GM19324 (cell line): ENCODE measurements around the gene DDX23.

Experiments used
- ATAC-seq: cut with Tn5 transposase; IDR thresholded peaks from one replicate; pipeline ENCODE4 v1.9.1; 2021; ENCODE audit warnings: mild to moderate bottlenecking, moderate library complexity; ENCODE audit not compliant: unreplicated experiment, low FRiP score

Gene DDX23

DNA sequence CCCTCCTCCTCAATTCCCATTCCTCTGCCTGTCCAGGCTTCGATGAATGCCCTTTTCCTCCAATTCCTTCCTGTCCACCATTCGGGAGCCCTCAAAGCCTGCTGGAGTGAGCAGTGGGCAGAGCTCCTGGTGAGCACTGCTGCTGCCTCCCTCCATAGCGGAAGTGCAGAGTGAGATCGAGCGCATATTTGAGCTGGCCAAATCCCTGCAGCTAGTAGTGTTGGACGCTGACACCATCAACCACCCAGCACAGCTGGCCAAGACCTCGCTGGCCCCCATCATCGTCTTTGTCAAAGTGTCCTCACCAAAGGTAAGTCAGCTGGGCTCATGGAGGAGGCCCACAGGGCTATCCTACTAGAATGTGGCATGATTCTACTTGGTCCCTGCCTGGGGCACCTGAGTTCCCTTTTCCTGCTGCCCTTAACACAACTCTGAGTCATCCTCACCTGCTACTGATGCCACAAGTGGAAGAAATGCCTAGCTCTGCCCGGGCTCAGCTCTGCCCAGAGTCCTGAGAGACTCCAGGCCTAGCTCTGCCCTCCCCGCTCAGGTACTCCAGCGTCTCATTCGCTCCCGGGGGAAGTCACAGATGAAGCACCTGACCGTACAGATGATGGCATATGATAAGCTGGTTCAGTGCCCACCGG lies 25.6 kb downstream of the DDX23 start:
- ATAC-seq = no peak

DNA sequence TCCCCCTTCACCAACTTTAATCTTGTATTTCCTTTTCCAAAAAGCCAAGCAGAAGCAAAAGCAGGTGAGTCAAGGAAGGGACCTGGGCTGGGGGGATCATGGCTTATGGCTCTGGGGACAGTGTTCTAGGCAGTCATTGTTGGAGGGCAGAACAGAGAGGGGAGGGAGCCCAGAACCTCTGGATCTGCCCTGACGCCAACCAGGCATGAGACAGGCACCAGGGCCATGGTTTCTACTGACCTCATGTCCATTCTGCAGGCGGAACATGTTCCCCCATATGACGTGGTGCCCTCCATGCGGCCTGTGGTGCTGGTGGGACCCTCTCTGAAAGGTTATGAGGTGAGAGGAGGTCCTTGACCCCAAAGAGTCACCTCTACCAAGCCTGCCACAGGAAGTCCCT lies 27.1 kb downstream of the DDX23 start:
- no peak for ATAC-seq

DNA sequence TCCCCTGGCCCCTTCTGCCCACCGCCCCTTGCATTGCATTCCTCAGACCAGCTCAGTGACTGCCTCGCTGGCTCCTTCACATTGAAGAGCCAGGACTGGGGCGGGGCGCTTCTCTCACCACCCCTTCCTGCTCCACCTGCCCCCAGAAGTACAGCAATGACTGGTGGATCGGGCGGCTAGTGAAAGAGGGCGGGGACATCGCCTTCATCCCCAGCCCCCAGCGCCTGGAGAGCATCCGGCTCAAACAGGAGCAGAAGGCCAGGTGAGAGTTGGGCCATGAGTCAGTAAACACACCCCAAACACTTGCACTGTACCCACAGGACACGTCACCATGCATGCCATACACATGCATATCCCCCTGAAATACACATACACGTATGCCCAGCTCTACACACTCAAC lies 27.9 kb downstream of the DDX23 start:
- no peak for ATAC-seq

DNA sequence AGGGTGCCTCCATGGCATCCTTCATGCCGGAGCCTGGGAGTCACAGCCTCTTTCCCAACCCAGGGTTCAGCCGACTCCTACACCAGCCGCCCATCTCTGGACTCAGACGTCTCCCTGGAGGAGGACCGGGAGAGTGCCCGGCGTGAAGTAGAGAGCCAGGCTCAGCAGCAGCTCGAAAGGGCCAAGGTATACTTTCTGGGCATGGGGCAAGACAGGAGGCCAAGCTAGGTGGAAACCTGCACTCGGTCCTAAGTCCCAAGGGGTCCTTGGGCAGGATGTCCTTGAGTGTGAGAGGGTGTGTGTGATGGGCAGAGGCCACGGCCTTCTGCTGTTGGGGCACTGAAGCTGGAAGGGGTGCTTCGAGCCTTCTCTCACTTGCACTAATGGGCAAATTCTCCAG lies 28.7 kb downstream of the DDX23 start:
- ATAC-seq = no peak

DNA sequence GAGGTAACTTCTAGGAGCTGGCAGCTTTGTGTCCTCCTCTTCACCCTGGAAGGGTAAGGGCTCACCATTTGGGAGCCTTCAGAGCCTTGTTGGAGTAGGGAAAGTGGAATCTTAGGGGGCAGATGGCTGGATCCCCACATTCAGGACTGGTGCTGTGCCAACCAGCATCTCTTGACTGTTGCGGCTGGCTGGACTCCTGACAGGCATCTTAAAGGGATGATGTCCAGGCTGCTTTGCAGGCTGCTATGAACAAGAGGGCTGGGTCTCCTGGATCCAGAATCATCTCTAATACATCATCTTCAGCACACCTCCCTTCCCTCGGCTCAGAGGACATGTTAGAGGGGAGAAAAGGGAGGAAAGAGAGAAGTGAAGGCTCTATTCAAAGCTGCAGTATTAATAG lies 29.3 kb downstream of the DDX23 start:
- no peak for ATAC-seq

DNA sequence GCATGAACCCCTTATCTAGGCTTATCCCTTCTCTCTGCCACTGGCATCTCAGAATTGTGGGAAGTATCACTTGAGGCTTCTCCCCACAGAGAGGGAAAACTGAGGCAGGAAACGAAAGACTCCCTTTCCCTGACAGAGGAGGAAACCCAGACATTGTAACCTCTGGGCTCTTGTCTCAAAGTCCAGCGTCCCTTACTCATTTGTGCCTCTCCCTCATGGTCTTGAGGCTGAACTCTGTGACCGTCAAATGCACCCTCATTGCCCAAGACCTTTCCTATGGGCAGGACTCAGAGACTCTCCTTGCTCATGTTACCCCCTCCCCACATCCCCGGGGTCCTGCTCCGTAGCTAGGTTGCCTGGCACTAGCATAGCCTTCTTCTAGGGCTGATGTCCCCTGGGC lies 29.8 kb downstream of the DDX23 start:
- no peak for ATAC-seq

DNA sequence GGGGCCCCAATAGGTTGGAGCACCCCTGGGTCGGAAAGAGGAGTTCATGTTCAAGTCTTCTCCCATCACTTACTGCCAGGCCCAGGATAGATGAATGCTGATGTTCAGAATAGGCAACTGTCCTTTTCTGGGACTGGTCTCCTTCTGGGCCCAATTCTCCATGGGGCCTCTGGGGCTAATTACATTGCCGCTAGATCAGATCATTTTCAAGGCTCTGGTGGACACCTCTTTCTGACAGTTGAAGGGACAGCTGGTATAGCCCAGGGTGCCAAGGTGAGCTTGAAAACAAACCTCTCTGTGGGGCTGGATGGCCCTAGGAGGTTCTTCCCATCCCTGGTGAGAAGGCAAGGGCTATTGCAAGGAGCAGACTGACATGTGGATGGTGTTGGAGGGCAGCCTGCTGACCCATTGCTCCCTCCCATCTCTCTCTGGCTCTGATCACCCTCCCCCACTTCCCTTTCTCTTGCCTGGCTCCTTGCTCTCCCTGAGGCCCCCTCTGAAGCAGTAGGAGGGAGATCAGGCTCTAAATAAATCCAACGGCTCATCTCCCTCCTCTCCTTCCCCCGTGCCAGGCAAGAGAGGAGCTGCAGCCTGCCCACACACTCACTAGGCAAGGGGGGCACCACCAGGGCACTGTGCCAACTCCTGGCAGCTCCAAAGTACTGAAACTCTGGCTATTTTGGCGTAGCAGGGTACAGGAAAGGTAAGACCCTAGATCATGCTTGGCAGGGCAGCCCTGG lies 31.8 kb downstream of the DDX23 start:
- no peak for ATAC-seq

DNA sequence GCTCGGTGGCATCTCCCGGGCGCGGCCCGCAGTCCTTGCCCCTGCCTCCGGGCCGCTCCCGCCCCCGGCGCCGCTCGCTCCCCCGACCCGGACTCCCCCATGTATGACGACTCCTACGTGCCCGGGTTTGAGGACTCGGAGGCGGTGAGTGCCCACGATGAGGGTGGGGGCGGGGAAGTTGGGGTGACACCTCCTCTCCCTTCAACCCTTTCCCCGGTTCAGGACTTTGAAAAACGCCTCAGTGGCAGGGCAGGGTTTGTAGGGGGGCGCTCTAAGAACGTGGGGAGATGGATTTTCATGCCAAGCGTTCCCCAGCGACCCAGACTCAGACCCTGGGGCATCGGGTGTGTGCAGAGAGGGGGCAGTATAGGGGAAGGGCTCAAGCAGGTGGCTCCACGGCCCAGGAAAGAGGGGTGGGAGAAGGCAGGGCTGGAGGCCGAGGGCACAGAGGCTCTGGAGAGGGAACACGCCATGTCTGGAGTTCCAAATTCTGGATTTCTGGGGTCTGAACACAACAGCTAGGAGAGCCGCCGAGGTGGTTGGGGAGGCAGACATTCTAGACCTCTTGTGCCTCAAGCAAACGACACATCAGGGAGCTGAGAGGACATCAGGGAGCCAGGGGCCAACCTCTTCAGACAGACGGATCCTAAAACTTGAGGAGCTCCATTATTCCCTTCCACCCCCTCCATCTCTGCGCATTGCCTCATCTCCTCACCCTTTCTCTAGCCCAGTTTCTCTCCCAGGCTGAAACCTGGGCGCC lies 33.0 kb downstream of the DDX23 start:
- ATAC-seq = no peak

DNA sequence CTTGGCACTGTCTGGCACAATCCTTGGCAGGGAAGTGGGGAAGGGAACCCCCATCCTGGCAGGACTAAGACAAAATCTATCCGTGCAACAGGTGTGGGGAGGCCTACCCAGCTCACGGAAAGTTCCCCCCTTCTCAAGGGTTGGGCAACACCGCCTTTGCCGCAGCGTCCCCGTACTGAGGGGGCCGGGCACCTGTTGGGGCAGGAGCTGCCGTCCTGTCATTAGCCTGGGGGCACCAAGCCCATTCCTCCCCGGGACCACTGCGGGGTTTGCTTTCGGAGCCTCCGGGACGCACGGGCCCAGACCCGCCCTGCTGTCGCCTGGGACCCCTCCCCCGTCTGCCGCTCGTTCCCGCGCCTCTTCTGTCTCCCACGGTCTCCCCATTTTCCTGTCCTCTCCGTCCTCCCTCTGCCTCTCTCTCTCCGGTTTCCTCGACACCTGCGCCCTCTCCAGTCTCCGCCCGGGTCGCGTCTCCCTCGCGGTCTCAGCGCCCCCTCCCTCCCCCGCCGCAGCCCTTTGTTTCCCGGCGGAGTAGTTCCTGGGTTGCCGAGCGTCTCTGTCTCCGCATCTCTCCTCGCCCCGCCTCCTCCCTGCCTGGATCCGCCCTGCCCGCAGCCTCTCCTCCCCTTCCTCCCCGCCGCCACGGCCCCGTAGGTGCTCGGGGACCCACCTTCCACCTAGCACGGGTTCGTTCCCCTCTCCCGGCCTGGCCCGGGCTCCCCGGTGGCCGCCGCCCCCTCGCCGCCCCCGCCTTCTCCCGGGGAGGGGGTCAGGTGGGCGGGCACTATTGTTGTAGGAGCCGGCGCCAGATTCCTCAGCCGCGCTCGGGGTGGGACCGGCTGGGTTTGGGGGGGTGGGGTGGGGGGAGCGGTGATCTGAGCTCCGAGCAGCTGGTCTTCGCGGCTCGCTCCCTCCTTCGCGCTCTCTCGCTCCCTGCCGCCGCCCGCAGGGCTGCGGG lies 33.8 kb downstream of the DDX23 start, which contains the start of gene CACNB3:
TSS of gene CACNB3 (plus strand) at position 624 of the 958 bp plus-strand sequence. CDS start 434 bp downstream, outside the sequence.
- no peak for ATAC-seq

DNA sequence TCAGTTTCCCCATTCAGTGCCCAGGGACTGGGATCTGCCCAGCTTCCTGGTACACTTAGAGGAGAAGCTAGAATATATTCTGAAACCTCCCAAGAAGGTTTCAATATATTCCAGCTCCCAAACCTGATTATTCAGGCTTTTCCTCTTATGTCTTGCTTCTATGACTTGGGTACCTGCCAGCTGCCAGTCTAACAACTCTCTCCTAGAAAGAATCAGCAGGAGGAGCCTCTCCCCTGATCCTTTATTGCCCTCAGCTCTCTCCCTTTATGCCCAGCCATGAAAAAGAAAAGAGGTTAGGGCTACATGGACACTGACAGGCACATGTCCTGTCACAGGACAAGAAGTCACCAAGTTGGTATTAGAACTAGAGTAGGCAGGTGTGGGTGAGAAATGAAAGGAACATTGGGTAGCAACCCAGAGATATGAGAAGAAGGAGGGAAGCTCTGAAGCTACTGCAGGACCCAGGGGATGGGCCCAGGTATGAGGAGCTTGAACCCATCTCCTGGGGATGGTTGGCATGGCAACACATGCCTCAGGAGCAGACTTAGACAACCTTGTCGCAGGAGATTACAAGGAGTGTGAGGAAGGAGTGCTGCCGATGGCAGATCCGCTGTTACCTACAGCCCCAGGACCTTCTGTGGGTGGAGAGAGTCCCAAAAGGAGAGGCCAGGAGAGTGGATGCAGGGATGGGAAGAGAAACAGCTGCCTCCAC lies 35.7 kb downstream of the DDX23 start:
- no peak for ATAC-seq

DNA sequence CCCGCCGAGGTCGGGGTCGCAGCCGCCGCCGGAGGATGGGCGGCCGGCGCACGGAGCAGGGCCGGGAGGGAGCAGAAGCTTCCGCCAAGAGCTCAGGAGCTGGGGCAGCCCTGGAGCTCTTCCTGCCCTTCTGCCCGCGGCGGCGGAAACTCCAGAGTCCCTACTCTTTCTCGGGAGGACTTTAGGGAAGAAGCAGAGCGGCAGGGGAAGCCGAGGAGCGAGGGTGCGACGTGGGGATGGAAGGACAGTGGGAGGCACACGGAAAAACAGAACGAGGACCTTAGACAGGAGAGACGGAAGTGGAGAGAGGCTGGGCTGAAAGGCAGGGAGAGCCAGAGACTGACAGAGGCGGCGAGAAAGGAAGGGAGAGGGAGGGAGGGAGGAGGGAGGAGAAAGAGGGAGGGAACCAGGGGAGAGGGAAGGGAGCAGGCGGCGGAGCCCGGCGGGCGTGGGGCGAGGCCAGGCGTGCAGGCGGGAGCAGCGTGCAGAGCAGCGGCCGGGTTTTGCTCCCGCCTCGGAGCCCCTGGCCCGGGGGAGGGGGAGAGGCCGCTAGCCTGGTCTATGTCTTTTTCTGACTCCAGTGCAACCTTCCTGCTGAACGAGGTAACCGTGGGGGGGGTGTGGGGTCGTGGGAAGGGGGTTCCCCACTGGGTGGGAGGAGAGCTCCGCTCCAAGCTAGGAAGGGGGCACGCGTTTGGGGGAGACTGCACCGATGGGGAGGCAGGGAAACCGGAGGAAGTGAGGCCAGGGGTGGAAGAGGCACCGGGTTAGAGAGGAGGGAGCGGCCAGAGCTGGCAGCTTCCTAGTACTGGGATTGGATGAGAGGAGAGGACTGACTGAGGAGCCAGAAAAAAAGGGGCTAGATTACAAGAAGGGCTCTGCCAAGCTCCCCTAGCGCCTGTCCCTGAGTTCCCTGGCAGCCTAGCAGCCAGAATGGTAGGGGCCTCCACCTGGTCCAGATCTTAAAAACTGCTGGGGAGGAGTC lies 36.5 kb downstream of the DDX23 start:
- ATAC-seq = peak; percentile 31

DNA sequence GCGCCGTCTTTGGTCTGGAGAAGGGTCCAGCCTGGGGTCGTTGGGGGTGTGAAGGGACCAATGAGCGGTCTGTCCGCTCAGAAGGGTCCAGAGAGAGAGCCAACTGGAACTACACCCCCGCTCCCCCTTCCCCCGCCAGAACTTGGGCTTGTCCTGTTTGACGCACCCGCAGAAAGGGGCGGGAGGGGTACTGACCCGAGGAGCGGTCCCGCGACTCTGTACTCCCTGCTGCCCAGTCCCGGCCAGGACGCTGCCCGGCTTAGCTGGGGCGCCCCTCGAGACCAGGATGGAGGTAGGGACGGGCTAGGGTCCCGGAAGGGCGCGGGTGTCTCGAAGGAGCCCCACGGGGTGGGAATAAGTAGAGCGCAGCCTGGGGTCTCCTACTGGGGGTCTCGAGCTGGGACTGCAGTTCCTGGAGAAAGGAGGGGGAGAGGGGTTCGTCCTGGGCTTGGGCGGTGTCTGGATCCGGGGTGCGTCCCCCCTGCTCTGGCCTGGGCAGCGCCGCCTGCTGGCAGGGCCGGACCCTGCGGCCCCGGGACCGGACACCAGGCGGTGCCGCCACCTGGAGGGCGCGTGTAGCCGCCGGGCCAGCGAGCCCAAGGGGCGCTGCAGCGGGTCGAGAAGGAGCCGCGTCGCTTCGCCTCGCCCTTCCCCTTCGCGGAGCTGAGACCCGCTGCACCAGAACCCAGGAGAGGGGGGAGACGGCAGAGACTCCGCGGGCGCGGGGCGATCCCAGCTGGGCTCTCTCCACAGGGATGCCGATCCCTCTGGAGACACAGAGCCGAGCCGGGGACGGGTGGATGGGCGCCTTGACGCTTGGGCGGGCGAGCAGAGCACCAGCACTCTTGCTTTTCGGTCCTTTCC lies 37.5 kb downstream of the DDX23 start:
- peak; percentile 75 for ATAC-seq

DNA sequence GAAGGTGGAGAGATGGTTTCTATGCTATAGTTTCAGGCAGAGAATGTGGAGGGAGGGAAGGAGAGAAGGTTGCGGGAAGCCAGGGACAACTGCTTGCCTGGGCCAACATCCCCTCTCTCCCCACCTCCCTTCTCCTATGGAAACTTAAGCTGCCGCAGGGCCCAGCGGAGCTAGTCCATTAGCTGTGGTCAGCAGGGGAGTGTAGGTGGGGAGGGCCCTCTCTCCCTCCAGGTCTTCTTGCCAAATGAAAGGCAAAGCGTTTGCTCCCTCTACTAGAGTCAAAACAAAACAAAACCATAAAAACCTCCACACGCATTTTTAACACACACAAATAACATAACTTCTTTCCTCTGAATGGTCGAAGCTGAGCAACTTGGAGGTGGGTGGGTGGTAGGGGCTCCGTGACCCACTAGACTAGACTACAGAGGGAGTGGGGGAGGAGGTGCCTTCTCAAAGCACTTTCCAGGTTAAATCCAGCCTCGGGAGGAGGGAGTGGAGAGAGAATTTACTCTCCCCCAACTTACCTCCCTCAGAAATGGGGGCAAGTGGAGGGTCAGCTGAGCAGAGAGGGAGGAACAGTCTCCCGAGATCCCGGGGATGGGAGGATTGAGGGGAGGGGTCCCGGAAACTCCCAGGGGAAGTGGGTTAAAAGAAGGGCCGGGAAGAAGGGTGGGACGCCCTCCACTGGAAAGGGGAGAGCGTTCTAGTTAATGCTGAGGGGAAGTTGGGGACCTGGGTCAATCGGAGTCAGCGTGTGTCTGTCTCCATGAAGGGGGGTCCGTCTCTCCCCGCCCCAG lies 38.3 kb downstream of the DDX23 start:
- ATAC-seq = no peak

DNA sequence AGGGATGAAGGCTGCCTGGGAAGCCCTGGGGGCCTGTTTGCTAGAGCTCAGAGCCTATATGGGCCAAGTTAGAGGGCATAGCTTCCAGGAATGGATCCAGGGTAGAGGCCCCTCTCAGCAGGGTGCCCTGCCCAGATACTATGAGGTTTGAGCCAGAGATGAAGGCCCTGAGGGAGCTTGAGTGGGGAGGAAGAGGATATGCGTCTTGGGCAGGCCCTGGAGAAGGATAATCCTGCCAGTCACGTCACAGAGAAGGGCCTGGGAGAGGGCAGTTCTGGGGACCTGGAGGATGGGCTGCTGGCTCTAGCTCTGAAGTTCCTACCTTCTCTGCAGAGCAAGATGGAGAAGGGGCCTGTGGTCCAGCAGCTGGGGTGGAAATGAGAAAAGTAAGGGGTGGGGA lies 39.6 kb downstream of the DDX23 start:
- no peak for ATAC-seq

DNA sequence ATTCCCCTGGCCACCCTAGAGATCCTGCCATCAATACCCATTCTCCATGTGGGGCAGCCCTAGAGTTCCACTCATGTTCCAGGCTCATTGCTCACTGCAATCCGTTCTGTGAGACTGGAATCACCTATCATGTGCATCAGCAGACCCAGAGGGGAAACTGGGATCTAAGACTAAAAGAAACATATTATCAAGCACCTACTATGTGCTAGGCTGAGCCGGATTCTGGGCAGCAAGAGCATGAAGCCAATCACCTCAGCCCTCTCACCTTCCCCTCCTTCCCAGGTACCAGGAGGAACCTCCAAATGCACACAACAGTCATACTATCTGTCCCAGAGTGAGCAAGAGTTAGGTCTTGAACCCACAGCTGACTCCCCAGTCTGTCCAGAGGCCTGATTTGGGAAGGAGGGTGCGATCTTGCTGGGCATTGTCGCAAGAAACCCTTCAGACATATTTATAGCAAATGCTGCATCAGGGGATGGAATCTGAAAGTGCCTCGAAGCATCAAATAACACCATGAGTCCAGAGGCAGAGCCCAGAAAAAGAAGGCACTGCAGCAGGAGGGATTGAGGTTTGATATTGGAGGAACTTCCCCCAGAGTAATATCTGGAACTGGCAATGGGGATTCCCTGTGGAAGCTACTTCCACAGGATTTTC lies 40.4 kb downstream of the DDX23 start:
- ATAC-seq = no peak

DNA sequence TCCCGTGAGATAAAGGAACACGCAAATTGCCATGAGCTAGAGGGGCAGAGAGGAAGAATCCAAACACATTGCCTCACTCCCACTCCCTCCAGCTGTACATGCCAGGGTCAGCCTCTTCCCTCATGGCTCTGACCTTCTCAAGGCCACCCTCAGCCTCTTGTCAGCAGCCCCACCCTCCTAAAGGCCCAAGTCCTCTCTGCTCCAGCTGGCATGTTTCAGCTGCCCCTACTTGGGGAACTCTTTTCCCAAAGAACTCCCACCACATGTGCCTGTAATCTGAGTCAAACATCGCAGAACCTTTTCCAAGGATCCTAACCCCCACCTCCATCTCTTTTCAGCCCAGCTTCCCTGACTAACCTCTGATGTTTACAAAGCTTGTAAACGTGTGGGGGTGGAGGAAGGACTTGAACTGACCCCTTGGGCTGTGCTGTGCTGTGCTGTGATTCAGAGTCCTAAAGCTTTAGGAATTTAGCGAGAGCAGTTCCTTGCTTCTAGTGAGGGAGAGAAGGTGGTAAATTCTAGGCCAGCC lies 41.0 kb downstream of the DDX23 start:
- no peak for ATAC-seq
